Measurements from ENCODE around the gene LIME1.

LIME1 gene

GRCh38 chr20:63735859-63736718 lies at the start of gene LIME1:
TSS of gene LIME1 (plus strand) at chr20:63736664. CDS start at chr20:63737550, 886 bp downstream.
- peaks cover 5% of the 10 kb centered on the region for H3K4me1 ChIP-seq (ENCODE audit: control insufficient read depth, insufficient read depth, low read length)
- H3K27me3 ChIP-seq (ENCODE audit: control insufficient read depth, insufficient read depth, low read length): no peaks in the 10 kb centered on the region
- no peak within 1 kb of the TSS; the same call in 1 of the 2 replicates for H3K4me3 ChIP-seq (ENCODE audit: low read length)
- H3K27ac ChIP-seq (ENCODE audit: low read length): no peak within 1 kb of the TSS
- H3K9me3 ChIP-seq (ENCODE audit: control insufficient read depth, insufficient read depth, low read length): no peaks in the 10 kb centered on the region
- peaks cover 11% of the 10 kb centered on the region; the same call in 1 of the 2 replicates for H3K36me3 ChIP-seq (ENCODE audit: control insufficient read depth, insufficient read depth, low read length)
- no CpG with 5 or more reads among the region's 31 CpGs for WGBS (ENCODE audit: insufficient coverage, insufficient read length)
- DNase-seq (ENCODE audit: low read depth, low spot score): no peak

GRCh38 chr20:63687419-63688178 lies 48.9 kb upstream of the LIME1 start:
- H3K9me3 ChIP-seq (ENCODE audit: control insufficient read depth, insufficient read depth, low read length): no peaks in the 10 kb centered on the region
- no CpG with 5 or more reads among the region's 29 CpGs for WGBS (ENCODE audit: insufficient coverage, insufficient read length)
- H3K4me3 ChIP-seq (ENCODE audit: low read length): no peak overlapping the region
- H3K27ac ChIP-seq (ENCODE audit: low read length): no peak overlapping the region
- no peaks in the 10 kb centered on the region for H3K27me3 ChIP-seq (ENCODE audit: control insufficient read depth, insufficient read depth, low read length)
- H3K36me3 ChIP-seq (ENCODE audit: control insufficient read depth, insufficient read depth, low read length): peaks cover 11% of the 10 kb centered on the region; the same call in 1 of the 2 replicates
- H3K4me1 ChIP-seq (ENCODE audit: control insufficient read depth, insufficient read depth, low read length): peaks cover 2% of the 10 kb centered on the region; the same call in 1 of the 2 replicates
- DNase-seq (ENCODE audit: low read depth, low spot score): no peak

- no peak for DNase-seq (ENCODE audit: low read depth, low spot score)
- H3K4me3 ChIP-seq (ENCODE audit: low read length): no peak overlapping the region
- WGBS (ENCODE audit: insufficient coverage, insufficient read length): no CpG with 5 or more reads among the region's 31 CpGs
- H3K4me1 ChIP-seq (ENCODE audit: control insufficient read depth, insufficient read depth, low read length): peaks cover 2% of the 10 kb centered on the region; the same call in 1 of the 2 replicates
- no peaks in the 10 kb centered on the region for H3K27me3 ChIP-seq (ENCODE audit: control insufficient read depth, insufficient read depth, low read length)
- no peak overlapping the region for H3K27ac ChIP-seq (ENCODE audit: low read length)
- H3K9me3 ChIP-seq (ENCODE audit: control insufficient read depth, insufficient read depth, low read length): no peaks in the 10 kb centered on the region
- peaks cover 9% of the 10 kb centered on the region; the same call in 1 of the 2 replicates for H3K36me3 ChIP-seq (ENCODE audit: control insufficient read depth, insufficient read depth, low read length)
These were observed 48.0 kb upstream of the LIME1 start for GRCh38 chr20:63688228-63689045.

GRCh38 chr20:63689046-63690002 lies 47.1 kb upstream of the LIME1 start:
- no peaks in the 10 kb centered on the region for H3K27me3 ChIP-seq (ENCODE audit: control insufficient read depth, insufficient read depth, low read length)
- no peak for DNase-seq (ENCODE audit: low read depth, low spot score)
- H3K27ac ChIP-seq (ENCODE audit: low read length): no peak overlapping the region
- H3K4me1 ChIP-seq (ENCODE audit: control insufficient read depth, insufficient read depth, low read length): peaks cover 2% of the 10 kb centered on the region; the same call in 1 of the 2 replicates
- no peak overlapping the region for H3K4me3 ChIP-seq (ENCODE audit: low read length)
- no CpG with 5 or more reads among the region's 44 CpGs for WGBS (ENCODE audit: insufficient coverage, insufficient read length)
- peaks cover 2% of the 10 kb centered on the region; the same call in 1 of the 2 replicates for H3K9me3 ChIP-seq (ENCODE audit: control insufficient read depth, insufficient read depth, low read length)
- peaks cover 18% of the 10 kb centered on the region for H3K36me3 ChIP-seq (ENCODE audit: control insufficient read depth, insufficient read depth, low read length)

GRCh38 chr20:63690003-63690897 lies 46.2 kb upstream of the LIME1 start:
- no CpG with 5 or more reads among the region's 40 CpGs for WGBS (ENCODE audit: insufficient coverage, insufficient read length)
- H3K4me1 ChIP-seq (ENCODE audit: control insufficient read depth, insufficient read depth, low read length): peaks cover 2% of the 10 kb centered on the region; the same call in 1 of the 2 replicates
- H3K9me3 ChIP-seq (ENCODE audit: control insufficient read depth, insufficient read depth, low read length): peaks cover 2% of the 10 kb centered on the region; the same call in 1 of the 2 replicates
- DNase-seq (ENCODE audit: low read depth, low spot score): no peak
- no peaks in the 10 kb centered on the region for H3K27me3 ChIP-seq (ENCODE audit: control insufficient read depth, insufficient read depth, low read length)
- no peak overlapping the region for H3K4me3 ChIP-seq (ENCODE audit: low read length)
- no peak overlapping the region for H3K27ac ChIP-seq (ENCODE audit: low read length)
- H3K36me3 ChIP-seq (ENCODE audit: control insufficient read depth, insufficient read depth, low read length): peaks cover 24% of the 10 kb centered on the region

- H3K4me3 ChIP-seq (ENCODE audit: low read length): no peak overlapping the region
- H3K4me1 ChIP-seq (ENCODE audit: control insufficient read depth, insufficient read depth, low read length): no peaks in the 10 kb centered on the region
- DNase-seq (ENCODE audit: low read depth, low spot score): no peak
- H3K27ac ChIP-seq (ENCODE audit: low read length): no peak overlapping the region
- peaks cover 23% of the 10 kb centered on the region for H3K36me3 ChIP-seq (ENCODE audit: control insufficient read depth, insufficient read depth, low read length)
- WGBS (ENCODE audit: insufficient coverage, insufficient read length): no CpG with 5 or more reads among the region's 24 CpGs
- peaks cover 2% of the 10 kb centered on the region; the same call in 1 of the 2 replicates for H3K9me3 ChIP-seq (ENCODE audit: control insufficient read depth, insufficient read depth, low read length)
- no peaks in the 10 kb centered on the region for H3K27me3 ChIP-seq (ENCODE audit: control insufficient read depth, insufficient read depth, low read length)
These were observed 45.4 kb upstream of the LIME1 start for GRCh38 chr20:63690898-63691710.

GRCh38 chr20:63691711-63692435 lies 44.6 kb upstream of the LIME1 start:
- H3K9me3 ChIP-seq (ENCODE audit: control insufficient read depth, insufficient read depth, low read length): peaks cover 2% of the 10 kb centered on the region; the same call in 1 of the 2 replicates
- H3K4me3 ChIP-seq (ENCODE audit: low read length): no peak overlapping the region
- peaks cover 23% of the 10 kb centered on the region for H3K36me3 ChIP-seq (ENCODE audit: control insufficient read depth, insufficient read depth, low read length)
- no peaks in the 10 kb centered on the region for H3K27me3 ChIP-seq (ENCODE audit: control insufficient read depth, insufficient read depth, low read length)
- no peak overlapping the region for H3K27ac ChIP-seq (ENCODE audit: low read length)
- no CpG with 5 or more reads among the region's 21 CpGs for WGBS (ENCODE audit: insufficient coverage, insufficient read length)
- no peaks in the 10 kb centered on the region; the same call in 1 of the 2 replicates for H3K4me1 ChIP-seq (ENCODE audit: control insufficient read depth, insufficient read depth, low read length)
- no peak for DNase-seq (ENCODE audit: low read depth, low spot score)

Data from iPS DF 6.9 (cell line).